GM18520 (cell line): ENCODE data around the gene TRDN.
"Not testable (repeated sequence)": the region's sequence is repeated elsewhere in the genome, so short reads cannot be mapped to it uniquely, and the experiment has no call there.

Source experiments
- ATAC-seq: cut with Tn5 transposase; IDR thresholded peaks from one replicate; pipeline ENCODE4 v1.9.1; 2021; ENCODE audit not compliant: unreplicated experiment

TRDN gene

GRCh38 chr6:123635144-123635543, 1.6 kb downstream of the TRDN start:
- ATAC-seq = no peak

GRCh38 chr6:123632641-123633040, 4.1 kb downstream of the TRDN start:
- no peak for ATAC-seq

DNA sequence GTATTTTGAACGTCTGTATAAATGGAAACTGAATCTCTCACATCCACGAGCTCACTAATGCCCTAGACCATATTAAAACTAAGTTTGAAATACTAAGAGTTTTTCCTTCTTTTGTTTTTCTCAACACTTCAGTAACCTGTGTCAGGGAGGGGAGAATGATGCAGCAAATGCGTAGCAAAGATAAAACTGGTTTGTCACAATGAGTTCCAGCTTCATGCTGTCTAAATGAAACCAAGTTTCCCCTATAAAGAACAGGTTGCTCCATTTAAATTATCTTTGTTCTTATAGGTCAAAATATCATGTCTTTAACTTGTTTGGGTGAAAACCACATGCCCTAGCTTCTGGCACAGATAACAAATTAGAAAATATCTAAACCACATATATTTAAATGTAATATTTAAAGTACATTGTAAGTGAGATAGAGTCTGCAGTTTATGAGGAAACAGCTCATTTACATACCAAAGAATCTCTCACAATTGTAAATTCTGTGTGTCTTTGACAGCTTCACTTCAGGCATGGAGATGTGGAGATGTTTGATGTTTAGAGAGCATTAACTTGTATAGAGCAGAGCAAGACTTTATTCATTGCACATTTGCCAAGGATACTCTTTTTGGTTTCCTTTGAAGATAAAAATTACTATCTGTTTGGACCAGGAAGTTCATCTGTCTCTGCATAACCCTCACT, 7.3 kb downstream of the TRDN start:
- ATAC-seq = no peak

- no peak for ATAC-seq
These were observed 11.1 kb downstream of the TRDN start for GRCh38 chr6:123625696-123626095.

- no peak for ATAC-seq
These were observed 14.0 kb downstream of the TRDN start for GRCh38 chr6:123622780-123623179.

- ATAC-seq = no peak
These were observed 17.6 kb downstream of the TRDN start for GRCh38 chr6:123619156-123619555.

DNA sequence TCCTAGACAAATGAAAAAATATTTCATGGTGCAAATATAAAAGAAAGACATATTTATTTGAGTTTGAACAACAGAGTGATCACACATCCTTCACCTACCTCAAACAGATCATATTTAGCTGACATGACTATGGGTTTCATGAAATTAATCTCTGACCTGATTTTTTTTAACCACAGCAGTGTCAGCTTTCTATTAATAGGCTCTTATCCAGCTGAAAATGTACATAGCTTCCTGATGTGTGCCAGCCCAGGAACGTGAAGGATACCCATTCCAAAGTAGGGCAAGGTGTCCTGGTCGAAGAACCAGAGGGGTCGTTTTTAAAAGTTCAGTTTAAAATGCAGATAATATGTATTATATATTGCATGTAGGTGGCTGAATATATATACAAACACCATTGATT, 19.8 kb downstream of the TRDN start:
- no peak for ATAC-seq

GRCh38 chr6:123616016-123616415, 20.7 kb downstream of the TRDN start:
- ATAC-seq = no peak

GRCh38 chr6:123610779-123611178, 26.0 kb downstream of the TRDN start:
- ATAC-seq = no peak

DNA sequence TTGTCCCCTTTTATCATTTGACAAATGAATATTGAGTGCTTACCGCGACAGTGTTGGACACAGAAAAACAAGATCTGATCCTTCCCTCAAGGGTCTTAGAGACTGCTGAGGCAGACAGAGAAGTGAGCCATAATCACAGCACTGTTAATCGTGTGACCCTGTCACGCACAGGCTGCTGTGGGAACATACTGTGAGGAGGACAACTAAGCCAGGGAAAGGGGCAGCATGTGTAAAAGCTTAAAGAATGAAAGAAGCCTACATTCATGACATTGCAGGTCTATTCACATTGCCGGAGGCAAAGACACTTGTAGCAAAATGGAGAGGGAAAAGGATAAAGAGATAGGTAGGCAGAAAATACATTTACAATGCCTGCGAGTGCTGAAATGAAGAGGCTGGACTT, 32.7 kb downstream of the TRDN start:
- no peak for ATAC-seq

DNA sequence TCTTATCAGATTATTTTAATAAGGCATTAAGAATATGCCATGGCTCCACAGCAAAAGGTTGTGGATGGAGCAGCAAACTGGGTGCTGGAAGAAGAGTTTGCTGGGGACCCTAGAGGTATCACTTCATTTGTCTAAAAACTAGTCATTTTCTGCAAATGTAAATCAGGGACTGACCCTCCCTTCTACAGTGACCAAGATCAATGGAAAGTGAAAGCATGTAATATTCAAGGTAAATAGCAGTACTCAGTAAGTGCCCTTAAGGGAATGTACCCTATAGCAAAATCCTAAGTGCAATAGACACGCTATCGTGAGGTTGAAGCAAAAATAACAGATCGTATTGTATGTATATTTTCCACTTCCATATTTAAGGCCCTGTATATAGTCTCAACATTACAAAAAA, 38.7 kb downstream of the TRDN start:
- peak; percentile 96 for ATAC-seq

DNA sequence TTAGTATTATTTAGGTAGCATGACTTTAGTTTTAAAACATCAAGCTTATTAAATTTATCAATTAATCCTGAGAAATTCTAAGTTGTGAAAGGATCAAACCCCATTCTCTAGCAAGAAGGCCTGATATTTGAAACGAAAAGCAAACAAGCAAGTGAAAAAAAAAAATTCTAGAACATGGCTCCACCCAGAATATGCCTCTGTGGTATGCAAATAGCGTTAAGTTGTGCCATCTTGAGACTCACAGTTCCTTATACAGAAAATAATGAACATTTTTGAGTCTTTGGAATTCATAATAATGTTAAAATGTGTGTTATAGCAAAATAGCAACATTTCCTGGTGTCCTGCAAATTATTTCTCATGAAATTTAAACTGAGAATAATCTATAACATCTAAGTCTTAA, 42.0 kb downstream of the TRDN start:
- ATAC-seq = no peak

DNA sequence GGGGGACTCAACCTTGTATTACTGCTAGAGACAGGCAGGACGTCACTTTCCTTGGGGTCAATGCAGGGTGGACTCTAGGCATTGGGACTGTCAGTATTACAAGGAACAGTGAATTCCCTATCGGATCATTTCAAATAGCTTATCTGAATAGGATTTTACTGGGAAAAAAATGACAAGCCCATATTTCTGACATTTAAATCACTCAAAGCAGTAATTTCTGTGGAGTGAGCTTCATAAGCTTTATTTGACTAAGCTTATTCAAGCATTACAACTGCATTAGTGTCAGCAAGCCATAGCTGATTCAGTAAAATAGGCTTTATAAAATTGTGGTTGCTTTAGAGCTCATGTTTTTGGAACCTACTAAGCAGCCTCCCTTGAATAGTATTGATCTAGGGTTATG, 44.3 kb downstream of the TRDN start:
- ATAC-seq = no peak

GRCh38 chr6:123589973-123590372, 46.8 kb downstream of the TRDN start:
- no peak for ATAC-seq

DNA sequence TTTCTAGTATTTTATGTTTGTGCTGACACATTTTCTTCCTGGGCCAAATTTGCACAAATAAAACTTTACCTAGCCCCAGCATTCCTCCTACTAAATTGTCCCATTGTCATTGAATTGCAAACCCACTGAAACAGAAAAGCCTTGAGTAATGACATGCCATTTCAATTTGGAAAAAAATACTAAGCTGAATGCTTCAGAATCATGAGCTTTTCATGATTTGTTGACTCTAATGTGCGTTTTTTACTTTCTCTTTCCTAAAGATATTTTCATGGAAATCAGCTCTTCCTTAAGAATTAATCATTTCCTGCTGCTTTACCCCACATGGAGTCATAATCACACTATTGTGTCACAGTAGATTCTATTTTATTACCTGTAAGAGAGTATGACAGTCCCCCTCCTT, 47.4 kb downstream of the TRDN start:
- no peak for ATAC-seq

DNA sequence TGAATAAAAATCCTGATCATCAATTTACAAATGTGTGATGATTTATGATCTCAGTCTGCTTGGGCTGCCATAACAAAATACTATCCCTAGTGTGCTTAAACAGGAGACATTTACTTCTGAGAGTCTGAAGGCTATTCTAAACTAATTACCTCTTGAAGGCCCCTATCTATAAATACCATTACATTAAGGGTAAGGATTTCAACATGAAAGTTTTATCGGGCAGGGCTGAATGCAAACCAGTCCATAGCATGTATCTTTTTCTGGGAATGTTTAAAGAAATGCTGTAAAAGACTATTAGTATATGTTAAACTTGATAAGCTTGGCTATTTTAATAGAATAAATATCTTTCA, 48.2 kb downstream of the TRDN start:
- no peak for ATAC-seq

DNA sequence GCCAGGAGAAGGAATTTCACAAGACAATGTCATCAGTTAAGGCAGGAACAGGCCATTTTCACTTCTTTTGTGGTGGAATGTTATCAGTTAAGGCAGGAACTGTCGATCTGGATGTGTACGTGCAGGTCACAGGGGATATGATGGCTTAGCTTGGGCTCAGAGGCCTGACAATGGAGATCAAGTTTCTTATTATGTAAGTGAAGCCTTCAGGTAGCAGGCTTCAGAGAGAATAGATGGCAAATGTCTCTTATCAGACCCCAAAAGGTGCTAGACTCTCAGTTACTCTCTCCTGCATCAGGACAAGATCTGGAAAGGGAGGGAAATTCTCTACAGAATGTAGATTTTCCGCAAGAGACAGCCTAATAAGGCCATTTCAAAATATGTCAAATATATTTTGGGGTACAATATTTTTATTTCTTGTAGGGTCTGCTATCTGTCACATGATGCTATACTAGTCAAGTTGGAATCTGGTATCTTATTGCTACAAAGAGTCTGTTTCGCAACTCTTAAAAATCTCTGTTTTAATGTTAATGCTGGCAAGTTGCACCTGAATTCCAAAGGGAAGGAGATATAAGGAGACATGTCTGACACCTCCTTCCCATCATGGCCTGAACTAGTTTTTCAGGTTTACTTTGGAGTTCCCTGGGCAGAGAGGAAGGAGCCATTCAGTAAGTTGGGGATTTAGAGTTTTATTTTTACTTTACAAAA, 48.8 kb downstream of the TRDN start:
- no peak for ATAC-seq

GRCh38 chr6:123587407-123587806, 49.3 kb downstream of the TRDN start:
- ATAC-seq = not testable (repeated sequence)

DNA sequence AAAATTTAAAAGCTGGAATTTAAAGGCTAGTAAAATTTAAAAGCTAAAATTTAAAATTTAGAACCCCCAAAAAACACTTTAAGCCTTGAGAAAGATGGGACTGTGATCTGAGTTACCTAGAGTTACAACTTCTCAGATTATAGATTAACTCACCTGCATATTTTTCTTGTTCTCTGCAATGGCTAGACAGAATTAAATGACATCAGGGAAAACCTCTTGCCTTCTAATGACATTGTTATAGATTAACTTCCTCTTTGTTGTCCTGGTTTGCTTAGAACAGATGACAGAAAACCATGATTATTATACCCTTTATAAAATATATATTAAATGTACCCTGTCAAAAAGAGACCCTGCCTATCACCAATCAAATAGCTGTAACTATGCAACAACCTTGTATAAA, 56.4 kb downstream of the TRDN start:
- ATAC-seq = no peak

- no peak for ATAC-seq
These were observed 61.6 kb downstream of the TRDN start for GRCh38 chr6:123575188-123575587.

DNA sequence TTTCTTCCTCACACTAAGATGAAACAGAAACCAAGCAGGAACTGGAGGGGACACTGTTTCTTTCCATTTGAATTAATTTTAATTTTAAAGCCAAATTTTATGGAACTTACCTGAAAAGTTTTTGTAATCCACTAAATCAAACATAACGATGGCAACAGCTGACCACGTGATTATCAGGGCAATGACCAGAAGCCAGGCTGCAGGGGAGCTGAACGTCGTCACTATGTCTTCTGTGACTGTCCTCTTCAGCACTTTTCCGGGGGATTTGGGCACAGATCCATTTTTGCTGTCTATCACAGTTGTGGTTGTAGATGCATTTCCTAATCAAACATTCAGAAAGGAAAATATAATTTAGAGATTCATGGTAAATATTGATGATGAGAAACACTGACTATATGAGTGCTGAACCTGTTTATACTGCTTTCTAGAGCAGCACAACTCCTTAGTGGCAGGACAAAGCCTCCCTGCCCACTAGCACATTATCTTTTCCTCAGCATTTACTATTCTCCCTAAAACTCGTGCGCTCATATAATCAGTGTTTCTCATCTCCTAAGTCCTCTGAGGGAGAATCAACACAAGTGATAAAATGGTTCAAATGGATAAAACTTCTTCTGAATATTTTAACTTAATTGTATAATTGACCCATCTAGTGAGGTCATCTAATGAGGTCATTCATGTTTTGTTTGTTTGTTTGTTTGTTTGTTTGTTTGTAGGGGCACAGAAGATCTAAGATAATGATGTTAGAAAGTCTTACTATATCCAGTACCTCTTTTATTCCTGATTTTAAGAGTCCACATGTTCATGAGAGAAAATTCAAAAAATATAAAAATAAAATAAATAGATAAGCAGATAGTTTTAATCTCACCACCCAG, 65.7 kb downstream of the TRDN start:
- ATAC-seq = no peak

DNA sequence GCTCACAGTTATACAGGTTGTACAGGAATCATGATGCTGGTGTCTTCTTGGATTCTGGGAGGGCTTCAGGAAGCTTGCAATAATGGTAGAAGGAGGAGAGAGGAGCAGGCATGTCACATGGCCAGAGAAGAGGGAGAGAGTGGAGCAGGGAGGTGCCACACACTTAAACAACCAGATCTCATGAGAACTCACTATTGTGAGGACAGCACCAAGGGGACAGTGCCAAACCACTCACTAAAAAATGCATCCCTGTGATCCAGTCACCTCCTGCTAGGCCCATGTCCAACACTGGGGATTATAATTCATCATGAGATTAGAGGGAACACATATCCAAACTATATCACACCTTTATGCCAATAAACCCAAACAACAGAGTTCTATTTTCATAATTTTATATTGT, 67.2 kb downstream of the TRDN start:
- ATAC-seq = no peak
